GM12878 (cell line): ENCODE data around the gene CTNNA3. TPM values are rescaled to one million over a fixed set of nuclear protein-coding genes. Genes with fewer than 3 reads are reported as not detected.

Experiments
- ATAC-seq: fragments of 200-7000 bp; cut with Tn5 transposase; 3 replicates; pipeline ENCODE4 v1.9.1; 2020; ENCODE audit warnings: mild to moderate bottlenecking, moderate library complexity
- BruUV-seq: library from RNA; stranded (reverse); fragments of 400-500 nt; replicated peaks from 2 replicates; lab custom pipeline; 2021; lab: Mats Ljungman, UMichigan
- CTCF ChIA-PET: fragments of 300-600 bp; sonication (Branson Sonifier 250); formaldehyde crosslinking; extraction: SDS; loops from one replicate; lab custom pipeline; 2021; ENCODE audit warnings: inconsistent platforms; lab: Yijun Ruan, JAX
- POLR2A ChIA-PET: fragments of 350-600 bp; formaldehyde crosslinking; extraction: SDS; loops from one replicate; lab custom pipeline; 2021; ENCODE audit warnings: inconsistent platforms; lab: Charles Lee
- RAD21 ChIA-PET: fragments of 300-600 bp; sonication (Branson Sonifier 250); formaldehyde crosslinking; loops from one replicate; lab custom pipeline; 2023; ENCODE audit warnings: antibody characterized with exemption; ENCODE audit not compliant: unreplicated experiment; lab: Charles Lee
- SMC1A ChIA-PET: fragments of 300-600 bp; sonication (Branson Sonifier 250); formaldehyde crosslinking; loops from one replicate; lab custom pipeline; 2023; ENCODE audit not compliant: unreplicated experiment, uncharacterized antibody; lab: Charles Lee
- DNase-seq: peaks from one replicate; pipeline ENCODE4 v3.0.0-alpha.2; 2011; ENCODE audit warnings: low read depth, low spot score
- FAIRE-seq: peaks from 3 replicates; lab custom pipeline; 2011; peaks lifted over from hg19 to GRCh38; lab: Jason Lieb, UNC
- H2AFZ ChIP-seq: 2 replicates; pipeline ENCODE4 v1.6.0; 2011; ENCODE audit warnings: low read depth, low read length, control low read depth; ENCODE audit not compliant: control insufficient read depth
- H3K27ac ChIP-seq: 2 replicates; pipeline ENCODE4 v1.5.1; 2011; ENCODE audit warnings: control low read depth; ENCODE audit not compliant: control insufficient read depth, insufficient read depth
- H3K27me3 ChIP-seq, 2 experiments: replicated peaks in 1 of 2; 2 replicates each; pipeline versions ENCODE4 v1.6.0 to v1.6.1; 2011; ENCODE audit warnings: low read length in 1 of 2; ENCODE audit not compliant: control insufficient read depth in 2 of 2, insufficient read depth in 2 of 2
- H3K36me3 ChIP-seq, 2 experiments: 2 replicates each; pipeline ENCODE4 v1.5.1; 2011; ENCODE audit warnings: low read length in 1 of 2; ENCODE audit not compliant: control insufficient read depth in 2 of 2, insufficient read depth in 2 of 2
- H3K4me1 ChIP-seq: 2 replicates; pipeline ENCODE4 v1.6.1; 2011; ENCODE audit warnings: mild to moderate bottlenecking, low read length, moderate library complexity, mixed read lengths; ENCODE audit not compliant: control insufficient read depth, insufficient read depth
- H3K4me2 ChIP-seq: 2 replicates; pipeline ENCODE4 v1.6.0; 2011; ENCODE audit warnings: control low read depth; ENCODE audit not compliant: control insufficient read depth, insufficient read depth
- H3K4me3 ChIP-seq: fragments of 200-600 bp; sonication (generic); 2 replicates; pipeline ENCODE4 v1.5.1; 2016
- H3K79me2 ChIP-seq: 2 replicates; pipeline ENCODE4 v1.6.0; 2011; ENCODE audit warnings: low read length; ENCODE audit not compliant: control insufficient read depth, insufficient read depth
- H3K9ac ChIP-seq: 2 replicates; pipeline ENCODE4 v1.8.0; 2011; ENCODE audit warnings: low read length, control low read depth, mixed read lengths; ENCODE audit not compliant: control insufficient read depth, insufficient read depth
- H3K9me3 ChIP-seq: replicated peaks from 3 replicates; pipeline ENCODE4 v1.5.1; 2011; ENCODE audit warnings: mild to moderate bottlenecking, low read length; ENCODE audit not compliant: control insufficient read depth, insufficient read depth
- H4K20me1 ChIP-seq: 2 replicates; pipeline ENCODE4 v1.6.0; 2011; ENCODE audit not compliant: control insufficient read depth, insufficient read depth
- ATF2 ChIP-seq: IDR thresholded peaks from 2 replicates; pipeline ENCODE4 v1.6.1; 2012; ENCODE audit warnings: low read length, inconsistent platforms
- ATF7 ChIP-seq: fragments of 450-650 bp; IDR thresholded peaks from 2 replicates; pipeline ENCODE4 v1.6.1; 2016; ENCODE audit warnings: low read depth, mild to moderate bottlenecking
- BACH1 ChIP-seq: fragments of 450-650 bp; IDR thresholded peaks from 2 replicates; pipeline ENCODE4 v1.6.1; 2017; ENCODE audit warnings: mild to moderate bottlenecking, borderline replicate concordance
- E4F1 ChIP-seq: fragments of 450-650 bp; IDR thresholded peaks from 2 replicates; pipeline ENCODE4 v1.6.1; 2018; ENCODE audit warnings: borderline replicate concordance, mild to moderate bottlenecking; ENCODE audit not compliant: partially characterized antibody
- EGR1 ChIP-seq, 2 experiments: IDR thresholded peaks; 1 replicate in 1 of 2; 2 replicates in 1 of 2; pipeline ENCODE4 v1.6.1; 2011 to 2012; ENCODE audit warnings: low read depth in 2 of 2, low read length in 2 of 2, borderline replicate concordance in 1 of 2, mild to moderate bottlenecking in 1 of 2, moderate library complexity in 1 of 2
- FOS ChIP-seq: IDR thresholded peaks from 3 replicates; pipeline ENCODE4 v1.6.1; 2011; ENCODE audit warnings: borderline replicate concordance; ENCODE audit not compliant: insufficient read length; ENCODE audit errors: extremely low read depth
- IKZF2 ChIP-seq, 2 experiments: fragments of 450-650 bp; IDR thresholded peaks; 2 replicates each; pipeline ENCODE4 v1.6.1; 2017; ENCODE audit warnings: mild to moderate bottlenecking in 2 of 2, moderate library complexity in 2 of 2
- MEF2A ChIP-seq: IDR thresholded peaks from 2 replicates; pipeline ENCODE4 v1.6.1; 2011; ENCODE audit warnings: low read depth, mild to moderate bottlenecking, low read length, moderate library complexity; ENCODE audit not compliant: insufficient read depth
- MTA2 ChIP-seq: fragments of 450-650 bp; IDR thresholded peaks from 2 replicates; pipeline ENCODE4 v1.6.1; 2016; ENCODE audit warnings: low read depth, mild to moderate bottlenecking, moderate library complexity
- PAX5 ChIP-seq: IDR thresholded peaks from 2 replicates; pipeline ENCODE4 v1.6.1; 2011; ENCODE audit warnings: low read depth, low read length, borderline replicate concordance
- RELB ChIP-seq: fragments of 450-650 bp; IDR thresholded peaks from 2 replicates; pipeline ENCODE4 v1.6.1; 2017; ENCODE audit warnings: low read depth, mild to moderate bottlenecking, moderate library complexity
- ZNF592 ChIP-seq: fragments of 450-650 bp; IDR thresholded peaks from 2 replicates; pipeline ENCODE4 v1.6.1; 2017; ENCODE audit warnings: mild to moderate bottlenecking, moderate library complexity
- WGBS: methylation state at CpG from one replicate; pipeline ENCODE4 v1.1.6; 2016; ENCODE audit warnings: low lambda C conversion rate; ENCODE audit not compliant: insufficient replicate concordance, insufficient coverage; ENCODE audit errors: missing lambda C conversion rate; 5-methylcytosine and 5-hydroxymethylcytosine counted together
- in situ Hi-C: fragments of 300-500 bp; cut with MboI; formaldehyde crosslinking; loops from 9 replicates; pipeline ENCODE4 v1.14.3; 2018; ENCODE audit warnings: mixed read lengths
- intact Hi-C: fragments of 100-400 bp; cut with micrococcal nuclease; formaldehyde crosslinking; loops from one replicate; pipeline ENCODE4 v1.14.2; 2022; ENCODE audit not compliant: unreplicated experiment
- polyA plus RNA-seq, 11 experiments: library from polyadenylated mRNA; depleted of rRNA in 4 of 11; unstranded in 6 of 11; stranded (reverse) in 5 of 11; fragments of >200 nt; fragmentation: Nextera tagmentation in 4 of 11; fragmentation: Illumina TruSeq in 1 of 11; extraction: Ambion mirVana in 4 of 11; extraction: Trizol in 1 of 11; gene quantifications; 1 replicate in 1 of 11; 2 replicates in 10 of 11; pipeline versions ENCODE4 v1.2.1 to v1.2.3, GENCODE V29; 2011 to 2016; ENCODE audit warnings: inconsistent platforms in 2 of 11, missing spikeins in 2 of 11, low read depth in 1 of 11
- total RNA-seq, 4 experiments: library from RNA; depleted of rRNA in 3 of 4; stranded (reverse); fragments of >200 nt in 3 of 4; fragmentation: Illumina TruSeq in 1 of 4; extraction: Trizol in 1 of 4; gene quantifications; 2 replicates each; pipeline versions ENCODE4 v1.2.1 to v1.2.3, GENCODE V29; 2013 to 2021

The CTNNA3 gene
- total and polyA plus RNA-seq, 10 of the 15 experiments (the other 5 are each of a cell fraction or from before 2014, with no cell fraction given), result under 0.01 to 4.5 (median 0.22) TPM; not detected in 2

- TF ChIP-seq PAX5 (no peak), RELB (peak; percentile 45; the same call in 1 of the 2 replicates), BACH1 (no peak), ATF7 (0 out of 2 replicates have a peak, but pooled peaks have one; percentile 26), IKZF2 (IDR thresholded peaks at IDR 0.05) (peak; percentile 83 to 84; a peak in 3 of 4 replicates), MTA2 (peak; percentile 52; the same call in 1 of the 2 replicates)
These were observed 66.5 kb downstream of the CTNNA3 start (continued) for GRCh38 chr10:67629461-67629971.

GRCh38 chr10:67622984-67623383 is 73.0 kb downstream of the CTNNA3 start:
- no peak overlapping the region for H3K9ac ChIP-seq
- H2AFZ ChIP-seq, result no peak overlapping the region
- ChIA-PET SMC1A (interaction anchor here (0.9 to 5.1 kb wide), 8 partner anchors 9 to 421 kb away, joined by 4 to 18 read pairs (median 10); no protein-coding TSS in a partner anchor), CTCF (interaction anchor here (0.9 to 3.1 kb wide), 2 partner anchors 156 to 511 kb away, joined by 3 to 14 read pairs; no protein-coding TSS in a partner anchor), RAD21 (interaction anchor here (1.6 kb wide), 2 partner anchors 10 to 75 kb away, joined by 4 to 6 read pairs; no protein-coding TSS in a partner anchor), POLR2A (interaction anchor here (1.1 kb wide), 1 partner anchor 12 kb away, joined by 3 read pairs; no protein-coding TSS in a partner anchor)
- no peaks in the 10 kb centered on the region; the same call in 1 of the 2 replicates for H3K4me1 ChIP-seq
- DNase-seq (no peak), ATAC-seq (peak; percentile 36), FAIRE-seq (no peak)
- H3K79me2 ChIP-seq, result no peaks in the 10 kb centered on the region
- H3K27ac ChIP-seq, result no peak overlapping the region
- H3K4me3 ChIP-seq, result no peak overlapping the region
- no peaks in the 10 kb centered on the region for H3K9me3 ChIP-seq
- in situ Hi-C loops (no loop called here), intact Hi-C loops (no loop called here)
- WGBS, result 0% methylated on average over 1 of the region's 1 CpG
- H3K4me2 ChIP-seq, result no peak overlapping the region
- H3K36me3 ChIP-seq, result no peaks in the 10 kb centered on the region
- BruUV-seq, result no TSS peak
- no peaks in the 10 kb centered on the region for H4K20me1 ChIP-seq
- no peaks in the 10 kb centered on the region for H3K27me3 ChIP-seq
- TF ChIP-seq E4F1, result no peak
- TF ChIP-seq ZNF592, result no peak
- TF ChIP-seq ATF2, result no peak
- no peak for TF ChIP-seq FOS
- TF ChIP-seq MEF2A, result no peak
- no peak for TF ChIP-seq EGR1 (IDR thresholded peaks at IDR 0.05; ENCODE audit: borderline replicate concordance in 1 of 2, low read depth in 2 of 2, low read length in 2 of 2)
